ENCODE results near the gene ARMC7. TPM values are rescaled to one million over a fixed set of nuclear protein-coding genes. Genes with fewer than 3 reads are reported as not detected.

ARMC7 gene
- total RNA-seq, 1 donor from 2014 or later, result 12.3 TPM

DNA sequence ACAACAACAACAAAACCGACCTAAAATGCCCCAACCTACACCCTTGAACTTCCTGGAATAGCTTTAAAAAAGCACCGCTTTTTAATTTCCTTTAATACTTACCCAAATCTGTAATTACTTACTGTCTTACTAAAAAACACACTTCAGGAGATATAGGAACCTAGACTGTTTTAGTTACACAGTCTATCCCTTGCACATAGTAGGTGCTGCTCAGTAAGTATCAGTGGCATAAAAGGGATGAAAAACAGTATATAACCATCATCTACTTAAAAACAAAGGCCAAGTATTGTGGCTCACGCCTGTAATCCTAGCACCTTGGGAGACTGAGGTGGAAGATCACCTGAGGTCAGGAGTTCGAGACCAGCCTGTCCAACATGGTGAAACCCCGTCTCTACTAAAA, 66.9 kb downstream of the ARMC7 start:
- no peak overlapping the region for H3K4me3 ChIP-seq (ENCODE audit: low read depth, low read length)
- TF ChIP-seq, protein P1, sequence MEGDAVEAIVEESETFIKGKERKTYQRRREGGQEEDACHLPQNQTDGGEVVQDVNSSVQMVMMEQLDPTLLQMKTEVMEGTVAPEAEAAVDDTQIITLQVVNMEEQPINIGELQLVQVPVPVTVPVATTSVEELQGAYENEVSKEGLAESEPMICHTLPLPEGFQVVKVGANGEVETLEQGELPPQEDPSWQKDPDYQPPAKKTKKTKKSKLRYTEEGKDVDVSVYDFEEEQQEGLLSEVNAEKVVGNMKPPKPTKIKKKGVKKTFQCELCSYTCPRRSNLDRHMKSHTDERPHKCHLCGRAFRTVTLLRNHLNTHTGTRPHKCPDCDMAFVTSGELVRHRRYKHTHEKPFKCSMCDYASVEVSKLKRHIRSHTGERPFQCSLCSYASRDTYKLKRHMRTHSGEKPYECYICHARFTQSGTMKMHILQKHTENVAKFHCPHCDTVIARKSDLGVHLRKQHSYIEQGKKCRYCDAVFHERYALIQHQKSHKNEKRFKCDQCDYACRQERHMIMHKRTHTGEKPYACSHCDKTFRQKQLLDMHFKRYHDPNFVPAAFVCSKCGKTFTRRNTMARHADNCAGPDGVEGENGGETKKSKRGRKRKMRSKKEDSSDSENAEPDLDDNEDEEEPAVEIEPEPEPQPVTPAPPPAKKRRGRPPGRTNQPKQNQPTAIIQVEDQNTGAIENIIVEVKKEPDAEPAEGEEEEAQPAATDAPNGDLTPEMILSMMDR (conservative IDR thresholded peaks at IDR 0.05; ENCODE audit: low read depth, low read length), result no peak
- DNase-seq (ENCODE audit: low read depth), result no peak

DNA sequence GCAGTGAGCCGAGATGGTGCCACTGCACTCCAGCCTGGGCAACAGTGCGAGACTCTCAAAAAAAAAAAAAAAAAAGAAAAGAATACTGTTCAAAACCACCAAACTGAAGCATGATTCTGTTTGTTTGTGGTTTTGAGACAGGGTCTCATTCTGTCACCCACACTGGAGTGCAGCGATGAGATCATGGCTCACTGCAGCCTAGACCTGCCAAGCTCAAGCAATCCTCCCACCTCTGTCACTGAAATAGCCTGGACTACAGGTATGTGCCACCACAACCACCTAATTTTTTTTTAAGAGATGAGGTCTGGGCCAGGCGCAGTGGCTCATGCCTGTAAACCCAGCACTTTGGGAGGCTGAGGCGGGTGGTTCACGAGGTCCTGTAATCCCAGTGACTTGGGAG, 68.7 kb downstream of the ARMC7 start:
- TF ChIP-seq, protein P1 (conservative IDR thresholded peaks at IDR 0.05; ENCODE audit: low read depth, low read length), result no peak
- no peak for DNase-seq (ENCODE audit: low read depth)
- H3K4me3 ChIP-seq (ENCODE audit: low read depth, low read length), result no peak overlapping the region

Other genes starting within 250 kb of the ARMC7 start
- 21.9 and 31.5 TPM in 2 replicates for gene FDXR, start 237.0 kb upstream of the ARMC7 start, total RNA-seq
- not detected in 2 replicates for gene FADS6, start 216.3 kb upstream of the ARMC7 start, total RNA-seq
- not detected in 2 replicates for gene USH1G, start 186.7 kb upstream of the ARMC7 start, total RNA-seq
- gene OTOP2, start 185.7 kb upstream of the ARMC7 start, total RNA-seq, result not detected in 2 replicates
- not detected in 2 replicates for gene OTOP3, start 174.1 kb upstream of the ARMC7 start, total RNA-seq
- gene HID1, start 137.2 kb upstream of the ARMC7 start, total RNA-seq, result 9.0 and 19.1 TPM in 2 replicates
- 38.9 and 64.4 TPM in 2 replicates for gene CDR2L, start 122.3 kb upstream of the ARMC7 start, total RNA-seq
- 52.2 and 113 TPM in 2 replicates for gene MRPL58, start 97.3 kb upstream of the ARMC7 start, total RNA-seq
- gene ATP5PD, start 63.0 kb upstream of the ARMC7 start, total RNA-seq, result 232 and 360 TPM in 2 replicates
- gene KCTD2, start 62.7 kb upstream of the ARMC7 start, total RNA-seq, result 15.8 and 19.2 TPM in 2 replicates
- 15.1 and 15.9 TPM in 2 replicates for gene SLC16A5, start 22.0 kb upstream of the ARMC7 start, total RNA-seq
- gene NT5C, start 21.8 kb downstream of the ARMC7 start, total RNA-seq, result 139 and 140 TPM in 2 replicates
- gene JPT1, start 44.5 kb downstream of the ARMC7 start, total RNA-seq, result 539 and 692 TPM in 2 replicates
- gene SUMO2, start 73.0 kb downstream of the ARMC7 start, total RNA-seq, result 130 and 166 TPM in 2 replicates
- 43.2 and 57.4 TPM in 2 replicates for gene NUP85, start 95.7 kb downstream of the ARMC7 start, total RNA-seq
- gene GGA3, start 151.6 kb downstream of the ARMC7 start, total RNA-seq, result 15.3 and 19.5 TPM in 2 replicates
- gene MRPS7, start 151.9 kb downstream of the ARMC7 start, total RNA-seq, result 91.2 and 95.6 TPM in 2 replicates
- gene MIF4GD, start 161.3 kb downstream of the ARMC7 start, total RNA-seq, result 19.1 and 26.5 TPM in 2 replicates
- 10.5 and 25.7 TPM in 2 replicates for gene SLC25A19, start 179.5 kb downstream of the ARMC7 start, total RNA-seq

Measured in epithelial cell of proximal tubule (primary cell).